ENCODE data around the gene CDRT15. TPM values are rescaled to one million over a fixed set of nuclear protein-coding genes. Genes with fewer than 3 reads are reported as not detected.

Gene CDRT15
- total RNA-seq, 1 experiment from 2014 or later: not detected

- peaks cover 6% of the 10 kb centered on the region for H3K4me1 Mint-ChIP-seq (ENCODE audit: insufficient read depth, unreplicated experiment)
- no peak for TF ChIP-seq CTCF (IDR thresholded peaks at IDR 0.05; ENCODE audit: unreplicated experiment)
- intact Hi-C loops (cut with micrococcal nuclease): no loop called here
- no peak for DNase-seq (ENCODE audit: unreplicated experiment)
- no peaks in the 10 kb centered on the region for H3K36me3 Mint-ChIP-seq (ENCODE audit: insufficient read depth, unreplicated experiment)
- BruUV-seq (replicated peaks): no TSS peak
- ChIA-PET CTCF (interaction anchor here (0.6 kb wide), 1 partner anchor 21 kb away, joined by 3 read pairs; no protein-coding TSS in a partner anchor), POLR2A (interaction anchor here (0.5 kb wide), 1 partner anchor 406 kb away, joined by 3 read pairs; no protein-coding TSS in a partner anchor)
- no peaks in the 10 kb centered on the region for H3K27me3 Mint-ChIP-seq (ENCODE audit: insufficient read depth, unreplicated experiment)
- no peak overlapping the region for H3K4me3 Mint-ChIP-seq (ENCODE audit: unreplicated experiment)
- peaks cover 7% of the 10 kb centered on the region for H3K9me3 Mint-ChIP-seq (ENCODE audit: unreplicated experiment)
- H3K27ac Mint-ChIP-seq (ENCODE audit: low read depth, unreplicated experiment): no peak overlapping the region
Observed at GRCh38 chr17:14270508-14270907, 33.8 kb upstream of the CDRT15 start.

GRCh38 chr17:14269473-14269872 lies 32.8 kb upstream of the CDRT15 start:
- H3K27me3 Mint-ChIP-seq (ENCODE audit: insufficient read depth, unreplicated experiment): no peaks in the 10 kb centered on the region
- peaks cover 6% of the 10 kb centered on the region for H3K4me1 Mint-ChIP-seq (ENCODE audit: insufficient read depth, unreplicated experiment)
- no TSS peak for BruUV-seq (replicated peaks)
- CTCF ChIA-PET: no interaction called here
- H3K9me3 Mint-ChIP-seq (ENCODE audit: unreplicated experiment): peaks cover 4% of the 10 kb centered on the region
- no peak overlapping the region for H3K27ac Mint-ChIP-seq (ENCODE audit: low read depth, unreplicated experiment)
- no peak for TF ChIP-seq CTCF (IDR thresholded peaks at IDR 0.05; ENCODE audit: unreplicated experiment)
- no peaks in the 10 kb centered on the region for H3K36me3 Mint-ChIP-seq (ENCODE audit: insufficient read depth, unreplicated experiment)
- no peak overlapping the region for H3K4me3 Mint-ChIP-seq (ENCODE audit: unreplicated experiment)
- POLR2A ChIA-PET: no interaction called here
- DNase-seq (ENCODE audit: unreplicated experiment): no peak
- intact Hi-C loops (cut with micrococcal nuclease): no loop called here

- Mint-ChIP-seq H3K27ac (ENCODE audit: low read depth, unreplicated experiment) (no peak overlapping the region), H3K9me3 (ENCODE audit: unreplicated experiment) (no peaks in the 10 kb centered on the region), H3K27me3 (ENCODE audit: insufficient read depth, unreplicated experiment) (no peaks in the 10 kb centered on the region), H3K4me3 (ENCODE audit: unreplicated experiment) (no peak overlapping the region), H3K36me3 (ENCODE audit: insufficient read depth, unreplicated experiment) (no peaks in the 10 kb centered on the region), H3K4me1 (ENCODE audit: insufficient read depth, unreplicated experiment) (peaks cover 6% of the 10 kb centered on the region)
- POLR2A ChIA-PET: no interaction called here
- no TSS peak for BruUV-seq (replicated peaks)
- TF ChIP-seq CTCF (IDR thresholded peaks at IDR 0.05; ENCODE audit: unreplicated experiment): no peak
- intact Hi-C loops (cut with micrococcal nuclease): no loop called here
- CTCF ChIA-PET: no interaction called here
- peak; percentile 4 for DNase-seq (ENCODE audit: unreplicated experiment)
Observed at GRCh38 chr17:14268264-14268663, 31.6 kb upstream of the CDRT15 start.

GRCh38 chr17:14261406-14261805 lies 24.7 kb upstream of the CDRT15 start:
- Mint-ChIP-seq H3K36me3 (ENCODE audit: insufficient read depth, unreplicated experiment) (no peaks in the 10 kb centered on the region), H3K4me1 (ENCODE audit: insufficient read depth, unreplicated experiment) (no peaks in the 10 kb centered on the region), H3K27me3 (ENCODE audit: insufficient read depth, unreplicated experiment) (no peaks in the 10 kb centered on the region), H3K27ac (ENCODE audit: low read depth, unreplicated experiment) (no peak overlapping the region), H3K9me3 (ENCODE audit: unreplicated experiment) (no peaks in the 10 kb centered on the region), H3K4me3 (ENCODE audit: unreplicated experiment) (no peak overlapping the region)
- intact Hi-C loops (cut with micrococcal nuclease): no loop called here
- BruUV-seq (replicated peaks): no TSS peak
- DNase-seq (ENCODE audit: unreplicated experiment): no peak
- TF ChIP-seq CTCF (IDR thresholded peaks at IDR 0.05; ENCODE audit: unreplicated experiment): no peak
- ChIA-PET CTCF (no interaction called here), POLR2A (no interaction called here)

All from MCF 10A (cell line).